GM20000 (cell line): ENCODE data around the gene RHOJ.

Experiments used
- DNase-seq: peaks from one replicate; pipeline ENCODE4 v3.0.0; 2012; ENCODE audit warnings: low spot score
- TF ChIP-seq, protein P1 (sequence below): IDR thresholded peaks from 2 replicates; pipeline ENCODE4 v1.5.1; 2012; ENCODE audit warnings: mild to moderate bottlenecking, control low read depth; ENCODE audit errors: extremely low read depth, missing control alignments

RHOJ gene

DNA sequence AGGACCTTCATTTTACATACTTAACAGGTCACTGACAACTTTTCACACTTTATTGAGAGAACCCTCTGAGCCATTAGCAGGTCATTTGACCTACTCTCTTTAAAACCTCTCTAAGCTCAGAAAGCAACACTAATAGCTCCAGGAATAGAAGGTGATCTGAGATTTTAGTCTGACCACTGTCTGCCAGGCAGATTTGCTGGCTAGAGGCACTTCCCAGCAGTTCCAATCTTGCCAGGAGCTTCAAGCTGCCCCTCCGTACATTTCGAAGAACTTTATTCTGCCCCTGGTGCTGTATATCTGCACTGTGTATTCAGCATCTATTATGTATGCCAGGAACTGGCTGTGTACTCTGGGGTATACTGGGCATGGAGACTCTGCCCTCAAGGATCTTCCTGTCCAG, 58.2 kb downstream of the RHOJ start:
- TF ChIP-seq, protein P1, sequence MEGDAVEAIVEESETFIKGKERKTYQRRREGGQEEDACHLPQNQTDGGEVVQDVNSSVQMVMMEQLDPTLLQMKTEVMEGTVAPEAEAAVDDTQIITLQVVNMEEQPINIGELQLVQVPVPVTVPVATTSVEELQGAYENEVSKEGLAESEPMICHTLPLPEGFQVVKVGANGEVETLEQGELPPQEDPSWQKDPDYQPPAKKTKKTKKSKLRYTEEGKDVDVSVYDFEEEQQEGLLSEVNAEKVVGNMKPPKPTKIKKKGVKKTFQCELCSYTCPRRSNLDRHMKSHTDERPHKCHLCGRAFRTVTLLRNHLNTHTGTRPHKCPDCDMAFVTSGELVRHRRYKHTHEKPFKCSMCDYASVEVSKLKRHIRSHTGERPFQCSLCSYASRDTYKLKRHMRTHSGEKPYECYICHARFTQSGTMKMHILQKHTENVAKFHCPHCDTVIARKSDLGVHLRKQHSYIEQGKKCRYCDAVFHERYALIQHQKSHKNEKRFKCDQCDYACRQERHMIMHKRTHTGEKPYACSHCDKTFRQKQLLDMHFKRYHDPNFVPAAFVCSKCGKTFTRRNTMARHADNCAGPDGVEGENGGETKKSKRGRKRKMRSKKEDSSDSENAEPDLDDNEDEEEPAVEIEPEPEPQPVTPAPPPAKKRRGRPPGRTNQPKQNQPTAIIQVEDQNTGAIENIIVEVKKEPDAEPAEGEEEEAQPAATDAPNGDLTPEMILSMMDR = no peak

DNA sequence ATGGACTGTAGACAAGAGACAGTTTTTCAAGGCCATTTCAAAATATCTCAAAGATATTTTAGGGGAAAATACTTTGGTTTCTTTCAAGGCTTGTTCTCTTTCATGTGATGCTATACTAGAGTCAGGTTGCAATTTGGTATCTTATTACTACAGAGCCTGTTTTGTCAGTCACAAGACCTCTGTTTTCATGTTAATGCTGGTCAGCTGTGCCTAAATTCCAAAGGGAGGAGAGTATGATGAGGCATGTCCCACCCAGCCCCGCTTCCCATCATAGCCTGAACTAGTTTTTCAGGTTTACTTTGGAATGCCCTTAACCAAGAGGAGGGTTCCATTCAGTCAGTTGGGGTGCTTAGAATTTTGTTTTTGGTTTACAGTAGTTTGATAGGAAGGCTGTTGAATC, 61.9 kb downstream of the RHOJ start:
- TF ChIP-seq, protein P1 = no peak
- no peak for DNase-seq

More for the DNA sequence above, 58.2 kb downstream of the RHOJ start:
- DNase-seq = no peak

DNA sequence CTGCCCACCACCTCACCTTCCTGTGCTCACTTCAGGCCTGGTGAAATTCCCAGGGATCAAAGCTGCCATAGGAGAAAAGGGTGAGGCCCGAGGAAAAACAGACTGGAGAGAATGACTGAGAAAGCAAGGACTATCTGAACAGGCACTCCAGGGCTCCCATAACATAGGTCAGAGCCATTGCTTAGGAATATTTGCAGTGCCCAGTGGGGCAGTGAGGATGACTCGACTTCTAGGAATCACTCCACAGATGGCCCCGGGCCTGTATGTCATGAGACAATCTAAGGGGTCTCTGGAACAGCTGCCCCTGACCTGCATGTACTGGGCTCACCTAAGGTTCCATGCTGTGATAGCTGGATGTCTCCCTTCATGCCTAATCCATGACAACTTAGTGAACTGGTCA, 62.9 kb downstream of the RHOJ start:
- TF ChIP-seq, protein P1 = no peak
- no peak for DNase-seq

DNA sequence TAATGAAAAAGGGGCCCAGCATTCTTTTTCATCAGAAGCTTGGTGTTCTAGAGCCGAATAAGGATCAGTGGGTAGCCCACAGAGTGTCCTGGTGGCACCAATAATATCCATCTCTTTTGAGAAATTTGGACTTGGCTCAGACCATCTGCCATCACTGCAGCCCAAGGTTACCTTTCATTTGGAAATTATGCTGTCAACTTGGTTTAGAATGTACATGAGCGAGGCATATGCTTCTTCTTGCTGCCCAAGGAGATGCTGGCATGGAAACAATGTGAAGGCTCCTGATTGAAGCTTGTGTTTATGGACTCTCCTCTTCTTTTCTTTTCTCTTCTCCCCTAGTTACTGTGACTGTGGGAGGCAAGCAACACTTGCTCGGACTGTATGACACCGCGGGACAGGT, 64.5 kb downstream of the RHOJ start:
- TF ChIP-seq, protein P1 = no peak
- no peak for DNase-seq

DNA sequence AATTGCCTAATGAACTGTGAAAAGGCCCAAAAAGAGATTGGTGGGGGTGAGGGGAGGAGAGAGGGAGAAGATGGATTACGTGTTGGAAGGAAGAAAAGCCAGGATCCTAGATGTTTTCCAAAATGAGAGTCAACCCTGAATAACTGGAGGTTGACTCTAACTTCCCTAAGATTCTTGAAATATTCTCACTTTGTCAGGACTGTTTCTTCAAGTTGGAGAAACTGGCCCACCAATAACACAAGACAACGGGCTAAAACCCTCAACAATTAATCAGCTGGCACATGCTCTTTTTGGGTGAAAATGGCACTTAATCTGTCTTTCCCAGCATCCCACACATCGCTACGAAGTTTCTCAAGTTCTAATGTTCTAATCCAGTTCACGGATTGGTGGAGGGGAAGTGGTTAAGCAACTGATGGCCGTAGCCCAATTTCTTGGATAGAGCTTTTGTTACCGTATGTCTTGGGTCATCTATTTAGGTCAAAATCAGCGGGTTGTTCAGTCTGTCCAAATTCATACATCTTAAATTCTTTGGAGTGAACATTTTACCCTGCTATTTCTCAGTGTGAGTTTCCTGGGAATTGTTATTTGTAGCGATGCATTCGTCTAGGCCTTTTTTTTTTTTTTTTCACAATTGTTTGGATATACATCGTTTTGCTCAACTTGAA, 65.5 kb downstream of the RHOJ start:
- TF ChIP-seq, protein P1 = no peak

DNA sequence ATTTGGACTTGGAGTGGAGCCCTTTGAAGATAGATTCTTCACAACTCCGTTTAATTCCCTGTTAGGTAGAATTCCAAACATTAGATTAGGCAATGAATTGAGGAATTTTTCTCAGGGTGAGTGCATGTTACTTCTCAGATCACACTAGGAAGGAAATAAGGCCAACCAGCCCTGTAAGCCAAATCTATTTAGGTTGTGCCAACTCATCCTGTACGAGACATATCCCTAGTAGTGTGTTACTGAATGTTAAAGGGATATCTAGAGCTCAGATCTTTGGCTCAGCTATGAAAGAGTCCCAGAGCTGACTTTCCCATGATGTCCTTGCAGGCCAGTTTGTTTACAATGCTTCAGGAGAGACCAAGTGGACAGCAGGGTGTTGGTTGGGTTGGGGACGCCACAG, 68.9 kb downstream of the RHOJ start:
- TF ChIP-seq, protein P1 = no peak
- no peak for DNase-seq

More for the DNA sequence above, 65.5 kb downstream of the RHOJ start:
- DNase-seq = no peak

DNA sequence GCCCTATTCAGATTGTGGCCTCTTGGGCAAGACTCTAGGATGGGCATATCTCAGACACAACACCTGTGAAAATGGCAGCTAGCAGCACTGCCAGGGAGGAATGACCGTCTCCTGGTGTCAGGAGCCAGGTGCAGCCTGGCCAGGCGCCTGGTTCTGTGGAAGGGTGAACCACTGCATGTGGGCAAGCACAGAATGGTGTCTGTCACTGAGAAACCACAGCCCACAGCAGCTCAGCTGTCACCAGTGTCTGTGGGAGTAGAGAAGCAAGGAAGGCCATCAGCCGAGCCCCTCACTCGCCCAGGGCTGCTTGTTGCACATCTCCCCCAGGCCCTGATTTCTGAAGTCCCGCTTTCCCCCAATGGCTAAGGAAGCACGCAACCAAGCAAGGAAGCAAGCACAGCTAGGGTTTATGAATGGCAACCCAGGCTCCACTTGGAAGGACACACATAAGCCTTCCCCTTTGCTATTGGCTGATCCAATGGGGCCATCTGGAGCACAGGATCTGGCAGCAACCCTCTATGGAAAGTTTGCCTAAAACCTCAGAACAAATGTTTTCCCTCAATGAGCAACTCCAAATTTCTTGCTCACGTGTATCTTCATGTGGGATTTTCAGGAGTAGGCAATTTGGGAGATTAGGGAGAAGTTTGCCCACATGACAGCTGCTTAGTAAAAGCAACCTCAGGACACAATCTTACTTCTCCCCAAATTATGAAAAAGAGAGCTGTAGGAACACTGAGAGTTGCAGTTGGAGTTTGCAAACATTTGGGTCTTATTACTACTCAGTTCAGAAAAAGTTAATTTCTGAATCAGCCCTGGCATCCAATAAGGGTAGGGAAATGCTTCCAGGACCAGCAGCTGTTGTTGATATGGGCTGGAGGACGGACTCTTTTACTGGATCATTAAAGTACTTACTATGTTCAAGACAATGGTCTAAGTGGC, 69.7 kb downstream of the RHOJ start:
- TF ChIP-seq, protein P1 = no peak
- DNase-seq = no peak
